ENCODE data around the gene TARBP1.

Gene TARBP1

DNA sequence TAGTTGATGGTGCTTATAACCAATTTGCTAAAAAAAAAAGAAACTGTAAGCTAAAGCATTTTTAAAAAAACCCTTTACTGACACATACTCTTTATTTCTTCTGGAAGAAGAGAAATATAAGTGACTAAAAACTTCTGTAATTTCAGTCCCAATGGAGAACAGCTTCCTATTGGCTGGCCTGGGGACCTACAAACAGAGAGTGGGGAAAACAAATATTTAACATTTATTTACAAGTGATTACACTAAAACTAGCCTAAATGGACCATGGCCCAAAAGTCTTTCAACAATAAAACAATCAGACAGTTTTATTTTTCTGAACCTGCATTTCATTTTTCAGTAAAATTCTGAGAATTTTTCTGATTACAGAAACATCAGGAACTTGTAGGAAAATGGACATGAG is 15.2 kb downstream of the TARBP1 start:
- TF ChIP-seq, protein P1, sequence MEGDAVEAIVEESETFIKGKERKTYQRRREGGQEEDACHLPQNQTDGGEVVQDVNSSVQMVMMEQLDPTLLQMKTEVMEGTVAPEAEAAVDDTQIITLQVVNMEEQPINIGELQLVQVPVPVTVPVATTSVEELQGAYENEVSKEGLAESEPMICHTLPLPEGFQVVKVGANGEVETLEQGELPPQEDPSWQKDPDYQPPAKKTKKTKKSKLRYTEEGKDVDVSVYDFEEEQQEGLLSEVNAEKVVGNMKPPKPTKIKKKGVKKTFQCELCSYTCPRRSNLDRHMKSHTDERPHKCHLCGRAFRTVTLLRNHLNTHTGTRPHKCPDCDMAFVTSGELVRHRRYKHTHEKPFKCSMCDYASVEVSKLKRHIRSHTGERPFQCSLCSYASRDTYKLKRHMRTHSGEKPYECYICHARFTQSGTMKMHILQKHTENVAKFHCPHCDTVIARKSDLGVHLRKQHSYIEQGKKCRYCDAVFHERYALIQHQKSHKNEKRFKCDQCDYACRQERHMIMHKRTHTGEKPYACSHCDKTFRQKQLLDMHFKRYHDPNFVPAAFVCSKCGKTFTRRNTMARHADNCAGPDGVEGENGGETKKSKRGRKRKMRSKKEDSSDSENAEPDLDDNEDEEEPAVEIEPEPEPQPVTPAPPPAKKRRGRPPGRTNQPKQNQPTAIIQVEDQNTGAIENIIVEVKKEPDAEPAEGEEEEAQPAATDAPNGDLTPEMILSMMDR (IDR thresholded peaks at IDR 0.05): no peak

DNA sequence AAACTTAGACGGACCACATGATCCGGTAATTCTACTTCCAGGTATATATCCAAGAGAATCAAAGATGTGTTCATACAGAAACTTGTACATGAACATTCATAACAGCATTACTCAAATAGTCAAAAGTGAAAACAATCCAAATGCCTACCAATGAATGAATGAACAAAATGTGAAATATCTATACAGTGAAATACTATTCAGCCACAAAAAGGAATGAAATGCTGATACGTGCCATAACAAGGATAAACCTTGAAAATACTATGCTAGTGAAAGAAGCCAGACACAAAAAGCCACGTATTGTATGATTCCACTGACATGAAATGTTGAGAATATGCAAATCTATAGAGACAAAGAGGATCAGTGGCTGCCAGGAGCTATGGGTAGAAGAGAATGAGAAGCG is 18.3 kb downstream of the TARBP1 start:
- TF ChIP-seq, protein P1 (IDR thresholded peaks at IDR 0.05): no peak

DNA sequence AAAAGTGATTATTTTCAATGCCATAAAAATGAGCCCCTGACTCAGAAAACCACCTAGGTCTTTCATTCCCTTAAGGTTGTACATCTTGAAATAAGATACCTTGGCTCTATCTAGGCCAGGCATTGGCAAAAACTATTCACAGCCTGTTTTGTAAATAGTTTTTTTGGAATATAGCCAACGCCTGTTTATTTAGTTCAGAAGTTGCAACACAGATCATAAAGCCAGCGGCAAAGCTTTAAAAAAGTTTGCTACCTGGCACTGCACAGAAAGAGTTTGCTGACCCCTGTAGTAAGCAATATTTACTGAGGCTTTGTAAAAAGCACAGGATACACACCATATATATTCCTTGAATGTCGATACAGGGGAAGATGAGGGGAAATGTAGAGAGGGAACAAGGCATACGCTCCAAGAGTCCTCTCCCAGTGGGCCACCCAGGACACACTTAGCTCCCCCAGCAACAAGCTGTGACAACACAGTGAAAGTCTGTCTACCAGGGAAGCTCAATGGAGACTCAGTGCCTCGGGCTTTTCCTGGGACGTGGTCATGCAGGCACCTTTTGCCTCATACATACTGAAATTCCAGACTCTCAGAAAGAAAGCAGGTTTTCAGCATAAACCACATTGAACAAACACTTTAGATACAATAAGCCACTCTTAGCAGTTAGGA is 20.5 kb downstream of the TARBP1 start:
- TF ChIP-seq, protein P1 (IDR thresholded peaks at IDR 0.05): no peak

DNA sequence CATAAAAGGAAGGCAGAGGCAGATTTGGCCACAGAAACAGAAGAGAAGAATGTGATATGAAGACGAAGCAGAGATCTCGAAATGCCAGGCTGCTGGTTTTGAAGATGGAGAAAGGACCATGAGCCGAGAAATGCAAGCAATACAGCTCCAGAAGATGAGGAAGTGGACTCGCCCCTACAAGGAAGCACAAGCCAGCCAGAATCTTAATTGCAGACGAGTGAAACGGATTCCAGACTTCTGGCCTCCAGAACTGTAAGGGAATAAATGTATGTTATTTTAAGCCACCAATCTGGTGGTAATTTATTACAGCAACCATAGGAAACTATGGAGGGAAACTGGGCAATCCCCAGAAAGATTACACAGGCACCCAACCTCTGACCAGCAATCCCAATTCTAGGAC is 24.1 kb downstream of the TARBP1 start:
- TF ChIP-seq, protein P1 (IDR thresholded peaks at IDR 0.05): no peak

DNA sequence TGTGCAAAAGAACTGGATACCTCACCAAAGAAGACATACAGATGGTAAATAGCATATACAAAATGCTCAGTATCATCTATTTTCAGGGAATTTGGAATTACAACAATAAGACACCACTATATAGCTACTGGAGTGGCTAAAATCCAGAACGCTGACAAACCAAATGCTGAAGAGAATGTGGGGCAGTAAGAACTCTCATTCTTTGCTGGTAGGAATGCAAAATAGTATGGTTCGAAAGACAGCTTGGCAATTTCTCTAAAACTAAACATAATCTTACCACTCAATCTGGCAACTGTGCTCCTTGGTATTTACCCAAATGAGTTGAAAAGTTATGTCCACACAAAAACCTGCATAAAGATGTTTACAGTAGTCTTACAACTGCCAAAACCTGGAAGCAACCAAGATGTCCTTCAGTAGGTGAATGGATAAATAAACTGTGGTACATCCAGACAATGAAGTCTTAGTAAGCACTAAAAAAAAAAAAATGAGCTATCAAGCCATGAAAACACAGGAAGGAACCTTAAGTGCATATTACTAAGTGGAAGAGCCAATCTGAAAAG is 26.5 kb downstream of the TARBP1 start:
- TF ChIP-seq, protein P1 (IDR thresholded peaks at IDR 0.05): no peak

DNA sequence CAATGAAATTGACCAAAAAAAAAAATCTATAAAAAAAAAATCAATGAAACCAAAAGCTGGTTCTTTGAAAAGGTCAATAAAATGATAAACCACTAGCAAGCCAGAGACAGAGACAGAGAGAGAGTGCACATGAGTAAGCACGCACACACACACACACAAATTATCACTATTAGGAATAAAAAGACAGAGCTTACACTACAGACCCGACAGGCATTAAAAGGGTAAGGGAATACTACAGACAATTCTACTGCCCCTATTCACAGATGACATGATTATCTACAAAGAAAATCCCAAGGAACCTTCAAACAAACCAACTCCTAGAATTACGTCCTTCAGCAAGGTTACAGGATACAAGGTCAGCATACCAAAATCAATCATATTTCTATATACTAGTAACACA is 38.6 kb downstream of the TARBP1 start:
- TF ChIP-seq, protein P1 (IDR thresholded peaks at IDR 0.05): no peak

DNA sequence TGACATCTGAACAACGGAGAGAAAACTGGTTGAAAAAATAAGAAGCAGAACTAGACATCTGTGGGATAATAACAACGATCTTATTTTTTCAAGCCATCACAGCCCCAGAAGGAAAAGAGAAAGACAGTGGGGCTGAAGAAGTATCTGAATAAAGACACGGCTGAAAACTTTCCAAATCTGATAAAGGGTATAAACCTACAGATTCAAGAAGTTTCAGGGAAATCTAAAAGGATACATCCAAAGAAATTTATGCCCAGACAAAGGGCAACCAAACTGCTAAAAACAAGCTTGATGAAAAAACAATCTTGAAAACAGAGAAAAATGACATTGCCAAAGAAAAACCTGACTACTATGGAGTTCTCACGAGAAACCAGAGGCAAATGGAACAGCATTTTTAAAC is 40.4 kb downstream of the TARBP1 start:
- TF ChIP-seq, protein P1 (IDR thresholded peaks at IDR 0.05): no peak
